SK-N-SH (cell line): Measurements from ENCODE around the gene SMNDC1. TPM values are rescaled to one million over a fixed set of nuclear protein-coding genes. Genes with fewer than 3 reads are reported as not detected.
A peak's percentile ranks its signal among the peaks of the same experiment; 100 is the strongest.

Source experiments
- CTCF ChIA-PET: fragments of 300-600, 350-600 bp; formaldehyde crosslinking; extraction: SDS; loops from one replicate; lab custom pipeline; 2021; lab: Yijun Ruan, JAX
- POLR2A ChIA-PET: fragments of 350-600 bp; sonication (Branson Sonifier 250); formaldehyde crosslinking; extraction: SDS; loops from one replicate; lab custom pipeline; 2020; ENCODE audit warnings: antibody characterized with exemption, inconsistent platforms; lab: Yijun Ruan, JAX
- DNase-seq: peaks from one replicate; pipeline ENCODE4 v3.0.0; 2012
- H2AFZ ChIP-seq: fragments of 200-600 bp; sonication (generic); 2 replicates; pipeline ENCODE4 v1.8.1; 2016; ENCODE audit warnings: antibody characterized with exemption, mild to moderate bottlenecking, low read depth
- H3F3A ChIP-seq: fragments of 200-600 bp; sonication (generic); replicated peaks from 2 replicates; pipeline ENCODE3; 2016; ENCODE audit warnings: antibody characterized with exemption, mild to moderate bottlenecking; ENCODE audit not compliant: insufficient read depth
- H3K27ac ChIP-seq, 2 experiments: fragments of 200-500 bp in 1 of 2; fragments of 200-600 bp in 1 of 2; sonication (Bioruptor generic) in 1 of 2; sonication (generic), shearing (Covaris generic) in 1 of 2; 2 replicates each; pipeline versions ENCODE4 v1.5.1 to v1.6.1; 2014 to 2016; ENCODE audit warnings: low read depth in 2 of 2, inconsistent platforms in 1 of 2, low read length in 1 of 2, mild to moderate bottlenecking in 1 of 2, mixed read lengths in 1 of 2
- H3K27me3 ChIP-seq: fragments of 200-600 bp; sonication (generic), shearing (Covaris generic); 2 replicates; pipeline ENCODE4 v1.6.1; 2016; ENCODE audit warnings: mixed run types; ENCODE audit not compliant: insufficient read depth
- H3K36me3 ChIP-seq, 2 experiments: fragments of 200-500 bp in 1 of 2; fragments of 200-600 bp in 1 of 2; sonication (Bioruptor generic) in 1 of 2; sonication (generic) in 1 of 2; replicated peaks in 1 of 2; 2 replicates each; pipeline versions ENCODE3 to v1.5.1; 2014 to 2016; ENCODE audit warnings: low read length in 1 of 2, mild to moderate bottlenecking in 1 of 2; ENCODE audit not compliant: insufficient read depth in 2 of 2, control insufficient read depth in 1 of 2
- H3K4me1 ChIP-seq, 2 experiments: fragments of 200-500 bp in 1 of 2; fragments of 200-600 bp in 1 of 2; sonication (Bioruptor generic) in 1 of 2; sonication (generic), shearing (Covaris generic) in 1 of 2; 2 replicates each; pipeline versions ENCODE4 v1.5.1 to v1.6.1; 2014 to 2016; ENCODE audit warnings: low read depth in 1 of 2, low read length in 1 of 2, mixed run types in 1 of 2; ENCODE audit not compliant: insufficient read depth in 2 of 2, control insufficient read depth in 1 of 2
- H3K4me2 ChIP-seq: fragments of 200-600 bp; sonication (generic), shearing (Covaris generic); 2 replicates; pipeline ENCODE4 v1.6.1; 2017; ENCODE audit warnings: mixed run types
- H3K4me3 ChIP-seq, 2 experiments: fragments of 200-500 bp in 1 of 2; fragments of 200-600 bp in 1 of 2; sonication (Bioruptor generic) in 1 of 2; sonication (generic), shearing (Covaris generic) in 1 of 2; 2 replicates each; pipeline versions ENCODE4 v1.5.1 to v1.8.1; 2014 to 2016; ENCODE audit warnings: low read depth in 2 of 2, inconsistent platforms in 1 of 2, low read length in 1 of 2, mild to moderate bottlenecking in 1 of 2, mixed read lengths in 1 of 2, moderate library complexity in 1 of 2
- H3K79me2 ChIP-seq: fragments of 200-600 bp; sonication (generic); 2 replicates; pipeline ENCODE4 v1.8.1; 2017; ENCODE audit warnings: mild to moderate bottlenecking; ENCODE audit not compliant: insufficient read depth
- H3K9ac ChIP-seq: fragments of 200-600 bp; sonication (generic); 2 replicates; pipeline ENCODE4 v1.6.1; 2017; ENCODE audit warnings: mixed run types
- H3K9me2 ChIP-seq: fragments of 200-600 bp; sonication (generic); 2 replicates; pipeline ENCODE4 v1.6.1; 2017; ENCODE audit warnings: mixed run types
- H3K9me3 ChIP-seq: fragments of 200-600 bp; sonication (generic); 2 replicates; pipeline ENCODE4 v1.6.1; 2017; ENCODE audit warnings: mixed run types, mild to moderate bottlenecking, moderate library complexity
- H4K20me1 ChIP-seq: fragments of 200-600 bp; sonication (generic); 2 replicates; pipeline ENCODE4 v1.6.1; 2017; ENCODE audit warnings: mild to moderate bottlenecking, mixed run types; ENCODE audit not compliant: insufficient read depth
- ELF1 ChIP-seq: IDR thresholded peaks from 2 replicates; pipeline ENCODE4 v1.4.0; 2012
- EP300 ChIP-seq, 2 experiments: IDR thresholded peaks; 2 replicates each; pipeline versions ENCODE4 v1.4.0 to v1.6.1; 2012; ENCODE audit warnings: borderline replicate concordance in 1 of 2, low read depth in 1 of 2, low read length in 1 of 2
- FOSL2 ChIP-seq: IDR thresholded peaks from 2 replicates; pipeline ENCODE4 v1.4.0; 2012; ENCODE audit warnings: low read depth, mild to moderate bottlenecking, moderate library complexity, borderline replicate concordance
- FOXJ3 ChIP-seq: sonication (generic); formaldehyde crosslinking; IDR thresholded peaks from 2 replicates; pipeline ENCODE4 v1.5.1; 2020; ENCODE audit warnings: mild to moderate bottlenecking, missing genetic modification reagents
- FOXM1 ChIP-seq: IDR thresholded peaks from 2 replicates; pipeline ENCODE4 v1.4.0; 2012; ENCODE audit warnings: low read depth, mild to moderate bottlenecking
- GABPA ChIP-seq: IDR thresholded peaks from 2 replicates; pipeline ENCODE4 v1.4.0; 2012; ENCODE audit warnings: low read depth, mild to moderate bottlenecking
- GATA2 ChIP-seq: sonication (generic); formaldehyde crosslinking; IDR thresholded peaks from 2 replicates; pipeline ENCODE4 v1.5.0; 2020; ENCODE audit warnings: mild to moderate bottlenecking, missing genetic modification reagents
- MEF2A ChIP-seq: IDR thresholded peaks from 2 replicates; pipeline ENCODE4 v1.4.0; 2012; ENCODE audit warnings: low read depth, borderline replicate concordance
- NFIC ChIP-seq: IDR thresholded peaks from 2 replicates; pipeline ENCODE4 v1.4.0; 2012; ENCODE audit warnings: borderline replicate concordance
- POLR2AphosphoS5 ChIP-seq: IDR thresholded peaks from 2 replicates; pipeline ENCODE4 v1.6.1; 2012; ENCODE audit warnings: low read depth, low read length
- RAD21 ChIP-seq: IDR thresholded peaks from 2 replicates; pipeline ENCODE4 v1.6.1; 2012; ENCODE audit warnings: mild to moderate bottlenecking, low read length
- RCOR1 ChIP-seq: fragments of 150-350 bp; IDR thresholded peaks from 2 replicates; pipeline ENCODE4 v1.6.1; 2017; ENCODE audit warnings: antibody characterized with exemption, low read length
- RXRA ChIP-seq: IDR thresholded peaks from 2 replicates; pipeline ENCODE4 v1.4.0; 2012; ENCODE audit warnings: low read depth, mild to moderate bottlenecking, borderline replicate concordance
- SIN3A ChIP-seq: IDR thresholded peaks from 2 replicates; pipeline ENCODE4 v1.6.1; 2012; ENCODE audit warnings: low read depth, mild to moderate bottlenecking, low read length, moderate library complexity, borderline replicate concordance
- SMC3 ChIP-seq: IDR thresholded peaks from 2 replicates; pipeline ENCODE4 v1.6.1; 2012; ENCODE audit warnings: low read depth, low read length, improper control_type of control experiment
- TAF1 ChIP-seq: IDR thresholded peaks from 2 replicates; pipeline ENCODE4 v1.6.1; 2012; ENCODE audit warnings: low read depth, mild to moderate bottlenecking, low read length, moderate library complexity, borderline replicate concordance
- TCF12 ChIP-seq: IDR thresholded peaks from 2 replicates; pipeline ENCODE4 v1.4.0; 2012
- TEAD4 ChIP-seq: IDR thresholded peaks from 2 replicates; pipeline ENCODE4 v1.4.0; 2012; ENCODE audit warnings: mild to moderate bottlenecking, borderline replicate concordance; ENCODE audit not compliant: insufficient read depth
- YY1 ChIP-seq: IDR thresholded peaks from 2 replicates; pipeline ENCODE4 v1.4.0; 2012; ENCODE audit warnings: low read depth, mild to moderate bottlenecking
- WGBS: methylation state at CpG from one replicate; pipeline ENCODE4 v1.1.6; 2017; ENCODE audit warnings: low lambda C conversion rate; 5-methylcytosine and 5-hydroxymethylcytosine counted together
- polyA plus RNA-seq, 3 experiments: library from polyadenylated mRNA; depleted of rRNA; stranded (reverse); fragments of >200 nt; gene quantifications; 2 replicates each; pipeline ENCODE4 v1.2.3, GENCODE V29; 2012
- TF ChIP-seq, protein P1 (sequence below): fragments of 200-600 bp; sonication (generic); IDR thresholded peaks from 2 replicates; pipeline ENCODE4 v1.6.1; 2017; ENCODE audit warnings: antibody characterized with exemption, mild to moderate bottlenecking, moderate library complexity
- TF ChIP-seq, protein P2 (sequence below): fragments of 150-350 bp; IDR thresholded peaks from 2 replicates; pipeline ENCODE4 v1.6.1; 2017; ENCODE audit warnings: antibody characterized with exemption, low read length, low read depth, borderline replicate concordance
- TF ChIP-seq, protein P3 (sequence below): IDR thresholded peaks from 2 replicates; pipeline ENCODE4 v1.4.0; 2012; ENCODE audit warnings: low read depth, borderline replicate concordance
- TF ChIP-seq, protein P4 (sequence below): IDR thresholded peaks from 2 replicates; pipeline ENCODE4 v1.4.0; 2012; ENCODE audit warnings: low read depth
- TF ChIP-seq, protein P5 (sequence below): IDR thresholded peaks from 2 replicates; pipeline ENCODE4; 2012
- TF ChIP-seq, protein P6 (sequence below): IDR thresholded peaks from 2 replicates; pipeline ENCODE4 v1.6.1; 2012; ENCODE audit warnings: mild to moderate bottlenecking, low read depth, low read length, moderate library complexity

Gene SMNDC1
- polyA plus RNA-seq, 1 of the 3 experiments (the other 2 are of a cell fraction), result 13.3 TPM

- Histone ChIP-seq H3F3A (peaks cover 25% of the 10 kb centered on the region), H3K79me2 (no peaks in the 10 kb centered on the region), H4K20me1 (no peaks in the 10 kb centered on the region), H3K9me3 (no peaks in the 10 kb centered on the region), H2AFZ (peak overlapping the region; percentile 89; the same call in 1 of the 2 replicates), H3K27me3 (no peaks in the 10 kb centered on the region), H3K36me3 (no peaks in the 10 kb centered on the region), H3K9me2 (no peaks in the 10 kb centered on the region), H3K27ac (peak overlapping the region; percentile 50 to 81; a peak in 3 of 4 replicates), H3K4me3 (peak overlapping the region in 1 of 2 experiments; percentile 5; a peak in 1 of 4 replicates), H3K4me1 (peaks cover 0 to 34% of the 10 kb centered on the region in 2 experiments; a peak in 2 of 4 replicates), H3K4me2 (peak overlapping the region; percentile 64), H3K9ac (peak overlapping the region; percentile 55; the same call in 1 of the 2 replicates)
- ChIA-PET POLR2A (no interaction called here), CTCF (interaction anchor here (0.9 to 2.1 kb wide), 5 partner anchors 9 to 210 kb away, joined by 3 to 9 read pairs (median 3); partner anchors contain the start of gene SMNDC1)
- 24% methylated on average over 10 of the region's 10 CpGs for WGBS
- peak; percentile 33 for DNase-seq
- TF ChIP-seq ELF1 (0 out of 2 replicates have a peak, but pooled peaks have one; percentile 17), POLR2AphosphoS5 (peak; percentile 57), GATA2 (CRISPR knock-in tag) (no peak), SIN3A (no peak), YY1 (peak; percentile 61; the same call in 1 of the 2 replicates), TAF1 (no peak; the same call in 1 of the 2 replicates), NFIC (peak; percentile 94), GABPA (no peak), TEAD4 (peak; percentile 82), TCF12 (peak; percentile 81), FOXJ3 (CRISPR knock-in tag) (no peak), MEF2A (peak; percentile 45; the same call in 1 of the 2 replicates), FOSL2 (peak; percentile 86), RXRA (no peak; the same call in 1 of the 2 replicates), SMC3 (no peak), FOXM1 (peak; percentile 64; the same call in 1 of the 2 replicates), EP300 (IDR thresholded peaks at IDR 0.05; ENCODE audit: borderline replicate concordance in 1 of 2, low read depth in 1 of 2, low read length in 1 of 2) (peak in 1 of 2 experiments; percentile 82; a peak in 1 of 4 replicates), RCOR1 (no peak), RAD21 (no peak)
- TF ChIP-seq, protein P1, sequence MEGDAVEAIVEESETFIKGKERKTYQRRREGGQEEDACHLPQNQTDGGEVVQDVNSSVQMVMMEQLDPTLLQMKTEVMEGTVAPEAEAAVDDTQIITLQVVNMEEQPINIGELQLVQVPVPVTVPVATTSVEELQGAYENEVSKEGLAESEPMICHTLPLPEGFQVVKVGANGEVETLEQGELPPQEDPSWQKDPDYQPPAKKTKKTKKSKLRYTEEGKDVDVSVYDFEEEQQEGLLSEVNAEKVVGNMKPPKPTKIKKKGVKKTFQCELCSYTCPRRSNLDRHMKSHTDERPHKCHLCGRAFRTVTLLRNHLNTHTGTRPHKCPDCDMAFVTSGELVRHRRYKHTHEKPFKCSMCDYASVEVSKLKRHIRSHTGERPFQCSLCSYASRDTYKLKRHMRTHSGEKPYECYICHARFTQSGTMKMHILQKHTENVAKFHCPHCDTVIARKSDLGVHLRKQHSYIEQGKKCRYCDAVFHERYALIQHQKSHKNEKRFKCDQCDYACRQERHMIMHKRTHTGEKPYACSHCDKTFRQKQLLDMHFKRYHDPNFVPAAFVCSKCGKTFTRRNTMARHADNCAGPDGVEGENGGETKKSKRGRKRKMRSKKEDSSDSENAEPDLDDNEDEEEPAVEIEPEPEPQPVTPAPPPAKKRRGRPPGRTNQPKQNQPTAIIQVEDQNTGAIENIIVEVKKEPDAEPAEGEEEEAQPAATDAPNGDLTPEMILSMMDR, result peak; percentile 40
- TF ChIP-seq, protein P2, sequence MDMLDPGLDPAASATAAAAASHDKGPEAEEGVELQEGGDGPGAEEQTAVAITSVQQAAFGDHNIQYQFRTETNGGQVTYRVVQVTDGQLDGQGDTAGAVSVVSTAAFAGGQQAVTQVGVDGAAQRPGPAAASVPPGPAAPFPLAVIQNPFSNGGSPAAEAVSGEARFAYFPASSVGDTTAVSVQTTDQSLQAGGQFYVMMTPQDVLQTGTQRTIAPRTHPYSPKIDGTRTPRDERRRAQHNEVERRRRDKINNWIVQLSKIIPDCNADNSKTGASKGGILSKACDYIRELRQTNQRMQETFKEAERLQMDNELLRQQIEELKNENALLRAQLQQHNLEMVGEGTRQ, result no peak
- TF ChIP-seq, protein P3, sequence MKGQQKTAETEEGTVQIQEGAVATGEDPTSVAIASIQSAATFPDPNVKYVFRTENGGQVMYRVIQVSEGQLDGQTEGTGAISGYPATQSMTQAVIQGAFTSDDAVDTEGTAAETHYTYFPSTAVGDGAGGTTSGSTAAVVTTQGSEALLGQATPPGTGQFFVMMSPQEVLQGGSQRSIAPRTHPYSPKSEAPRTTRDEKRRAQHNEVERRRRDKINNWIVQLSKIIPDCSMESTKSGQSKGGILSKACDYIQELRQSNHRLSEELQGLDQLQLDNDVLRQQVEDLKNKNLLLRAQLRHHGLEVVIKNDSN, result peak; percentile 16; the same call in 1 of the 2 replicates
- TF ChIP-seq, protein P4, sequence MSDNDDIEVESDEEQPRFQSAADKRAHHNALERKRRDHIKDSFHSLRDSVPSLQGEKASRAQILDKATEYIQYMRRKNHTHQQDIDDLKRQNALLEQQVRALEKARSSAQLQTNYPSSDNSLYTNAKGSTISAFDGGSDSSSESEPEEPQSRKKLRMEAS, result peak; percentile 77
- TF ChIP-seq, protein P5, sequence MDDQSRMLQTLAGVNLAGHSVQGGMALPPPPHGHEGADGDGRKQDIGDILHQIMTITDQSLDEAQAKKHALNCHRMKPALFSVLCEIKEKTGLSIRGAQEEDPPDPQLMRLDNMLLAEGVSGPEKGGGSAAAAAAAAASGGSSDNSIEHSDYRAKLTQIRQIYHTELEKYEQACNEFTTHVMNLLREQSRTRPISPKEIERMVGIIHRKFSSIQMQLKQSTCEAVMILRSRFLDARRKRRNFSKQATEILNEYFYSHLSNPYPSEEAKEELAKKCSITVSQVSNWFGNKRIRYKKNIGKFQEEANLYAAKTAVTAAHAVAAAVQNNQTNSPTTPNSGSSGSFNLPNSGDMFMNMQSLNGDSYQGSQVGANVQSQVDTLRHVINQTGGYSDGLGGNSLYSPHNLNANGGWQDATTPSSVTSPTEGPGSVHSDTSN, result peak; percentile 80
- TF ChIP-seq, protein P6, sequence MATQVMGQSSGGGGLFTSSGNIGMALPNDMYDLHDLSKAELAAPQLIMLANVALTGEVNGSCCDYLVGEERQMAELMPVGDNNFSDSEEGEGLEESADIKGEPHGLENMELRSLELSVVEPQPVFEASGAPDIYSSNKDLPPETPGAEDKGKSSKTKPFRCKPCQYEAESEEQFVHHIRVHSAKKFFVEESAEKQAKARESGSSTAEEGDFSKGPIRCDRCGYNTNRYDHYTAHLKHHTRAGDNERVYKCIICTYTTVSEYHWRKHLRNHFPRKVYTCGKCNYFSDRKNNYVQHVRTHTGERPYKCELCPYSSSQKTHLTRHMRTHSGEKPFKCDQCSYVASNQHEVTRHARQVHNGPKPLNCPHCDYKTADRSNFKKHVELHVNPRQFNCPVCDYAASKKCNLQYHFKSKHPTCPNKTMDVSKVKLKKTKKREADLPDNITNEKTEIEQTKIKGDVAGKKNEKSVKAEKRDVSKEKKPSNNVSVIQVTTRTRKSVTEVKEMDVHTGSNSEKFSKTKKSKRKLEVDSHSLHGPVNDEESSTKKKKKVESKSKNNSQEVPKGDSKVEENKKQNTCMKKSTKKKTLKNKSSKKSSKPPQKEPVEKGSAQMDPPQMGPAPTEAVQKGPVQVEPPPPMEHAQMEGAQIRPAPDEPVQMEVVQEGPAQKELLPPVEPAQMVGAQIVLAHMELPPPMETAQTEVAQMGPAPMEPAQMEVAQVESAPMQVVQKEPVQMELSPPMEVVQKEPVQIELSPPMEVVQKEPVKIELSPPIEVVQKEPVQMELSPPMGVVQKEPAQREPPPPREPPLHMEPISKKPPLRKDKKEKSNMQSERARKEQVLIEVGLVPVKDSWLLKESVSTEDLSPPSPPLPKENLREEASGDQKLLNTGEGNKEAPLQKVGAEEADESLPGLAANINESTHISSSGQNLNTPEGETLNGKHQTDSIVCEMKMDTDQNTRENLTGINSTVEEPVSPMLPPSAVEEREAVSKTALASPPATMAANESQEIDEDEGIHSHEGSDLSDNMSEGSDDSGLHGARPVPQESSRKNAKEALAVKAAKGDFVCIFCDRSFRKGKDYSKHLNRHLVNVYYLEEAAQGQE, result 0 out of 2 replicates have a peak, but pooled peaks have one; percentile 10
These were observed 31.5 kb upstream of the SMNDC1 start for GRCh38 chr10:110336111-110336721.
